B cell (primary cell): ENCODE measurements around the gene MPDZ. TPM values are rescaled to one million over a fixed set of nuclear protein-coding genes. Genes with fewer than 3 reads are reported as not detected.

ENCODE experiments used
- ATAC-seq: fragments of 200-7000 bp; cut with Tn5 transposase; one replicate; pipeline ENCODE4 v1.10.0; 2021; ENCODE audit warnings: low read depth, mild to moderate bottlenecking, moderate number of reproducible peaks, moderate library complexity
- CTCF ChIA-PET: fragments of 350-600 bp; sonication (Branson Sonifier 250); formaldehyde crosslinking; loops from one replicate; lab custom pipeline; 2021; ENCODE audit warnings: antibody characterized with exemption, inconsistent platforms; lab: Charles Lee
- POLR2A ChIA-PET: fragments of 350-600 bp; sonication (Branson Sonifier 250); formaldehyde crosslinking; loops from one replicate; lab custom pipeline; 2021; ENCODE audit warnings: antibody characterized with exemption; lab: Charles Lee
- DNase-seq: peaks from one replicate; pipeline ENCODE4 v3.0.0; 2013
- H2AFZ ChIP-seq: 2 replicates; pipeline ENCODE4 v1.6.1; 2012; ENCODE audit warnings: mild to moderate bottlenecking, low read depth, low read length; ENCODE audit not compliant: insufficient read depth, poor library complexity, severe bottlenecking
- H3K27ac ChIP-seq, 2 donors: 1 replicate in 1 of 2; 2 replicates in 1 of 2; pipeline ENCODE4 v1.5.1; 2012 to 2013; ENCODE audit warnings: low read length in 2 of 2, mild to moderate bottlenecking in 2 of 2, moderate library complexity in 1 of 2
- H3K27me3 ChIP-seq, 4 experiments: fragments of 200-600 bp in 1 of 4; sonication (generic) in 1 of 4; replicated peaks in 1 of 4; 1 replicate in 2 of 4; 2 replicates in 2 of 4; pipeline versions ENCODE4 v1.6.1 to v1.7.0; 2013 to 2016; ENCODE audit warnings: low read length in 3 of 4, mild to moderate bottlenecking in 2 of 4, mixed read lengths in 1 of 4, moderate library complexity in 1 of 4; ENCODE audit not compliant: insufficient read depth in 4 of 4, control insufficient read depth in 3 of 4; ENCODE audit errors: control extremely low read depth in 1 of 4
- H3K36me3 ChIP-seq, 2 experiments: replicated peaks in 1 of 2; 1 replicate in 1 of 2; 2 replicates in 1 of 2; pipeline versions ENCODE4 v1.6.1 to v1.7.1; 2013; ENCODE audit warnings: low read length in 1 of 2; ENCODE audit not compliant: insufficient read depth in 2 of 2, control insufficient read depth in 1 of 2; ENCODE audit errors: control extremely low read depth in 1 of 2, extremely low read depth in 1 of 2
- H3K4me1 ChIP-seq, 2 donors: fragments of 200-600 bp in 1 of 2; sonication (generic) in 1 of 2; 1 replicate in 1 of 2; 2 replicates in 1 of 2; pipeline versions ENCODE4 v1.5.1 to v1.6.1; 2013 to 2017; ENCODE audit warnings: low read length in 2 of 2; ENCODE audit not compliant: control insufficient read depth in 2 of 2, insufficient read depth in 2 of 2
- H3K4me2 ChIP-seq: replicated peaks from 2 replicates; pipeline ENCODE3; 2012; ENCODE audit warnings: mild to moderate bottlenecking, low read depth, low read length; ENCODE audit not compliant: poor library complexity, severe bottlenecking
- H3K4me3 ChIP-seq, 5 experiments: fragments of 200-600 bp in 1 of 5; sonication (generic) in 1 of 5; 1 replicate in 3 of 5; 2 replicates in 2 of 5; pipeline versions ENCODE4 v1.5.1 to v1.7.0; 2011 to 2016; ENCODE audit warnings: low read length in 4 of 5, mild to moderate bottlenecking in 4 of 5, low read depth in 2 of 5, control low read depth in 1 of 5, moderate library complexity in 1 of 5; ENCODE audit not compliant: insufficient read depth in 1 of 5; ENCODE audit errors: control extremely low read depth in 1 of 5, extremely low read depth in 1 of 5
- H3K79me2 ChIP-seq: fragments of 200-600 bp; sonication (generic); one replicate; pipeline ENCODE4 v1.6.0; 2016; ENCODE audit warnings: low read length; ENCODE audit not compliant: control insufficient read depth, insufficient read depth
- H3K9ac ChIP-seq: fragments of 200-600 bp; sonication (generic); 2 replicates; pipeline ENCODE4 v1.6.1; 2017; ENCODE audit warnings: mild to moderate bottlenecking, low read length, moderate library complexity
- H3K9me3 ChIP-seq, 3 donors: one replicate each; pipeline versions ENCODE4 v1.6.1 to v1.7.1; 2013; ENCODE audit warnings: low read length in 2 of 3; ENCODE audit not compliant: control insufficient read depth in 2 of 3, insufficient read depth in 1 of 3; ENCODE audit errors: control extremely low read depth in 1 of 3
- H4K20me1 ChIP-seq: 2 replicates; pipeline ENCODE4 v1.6.0; 2012; ENCODE audit warnings: mild to moderate bottlenecking, low read length; ENCODE audit not compliant: insufficient read depth, control insufficient read depth, poor library complexity, severe bottlenecking
- H3K27ac Mint-ChIP-seq: one replicate; pipeline ENCODE4 v1.8.0; 2021; ENCODE audit warnings: mixed read lengths
- H3K27me3 Mint-ChIP-seq: one replicate; pipeline ENCODE4 v1.8.0; 2021; ENCODE audit warnings: mixed read lengths
- H3K4me1 Mint-ChIP-seq: one replicate; pipeline ENCODE4 v1.8.0; 2021; ENCODE audit warnings: mixed read lengths
- H3K4me3 Mint-ChIP-seq: one replicate; pipeline ENCODE4 v1.8.0; 2021; ENCODE audit warnings: mixed read lengths
- H3K9me3 Mint-ChIP-seq: one replicate; pipeline ENCODE4 v1.8.0; 2022; ENCODE audit warnings: mixed read lengths; ENCODE audit not compliant: insufficient read depth
- CTCF ChIP-seq: fragments of 200-600 bp; IDR thresholded peaks from one replicate; pipeline ENCODE4 v1.8.0; 2022; ENCODE audit warnings: antibody characterized with exemption, mild to moderate bottlenecking
- EZH2 ChIP-seq: IDR thresholded peaks from 2 replicates; pipeline ENCODE4 v1.6.1; 2012; ENCODE audit warnings: borderline replicate concordance, low read depth, mild to moderate bottlenecking, moderate library complexity, low read length; ENCODE audit not compliant: insufficient read depth, poor library complexity, severe bottlenecking
- WGBS: methylation state at CpG from one replicate; pipeline ENCODE4 v1.1.5; 2013; ENCODE audit warnings: missing lambda C conversion rate; ENCODE audit not compliant: insufficient coverage; 5-methylcytosine and 5-hydroxymethylcytosine counted together
- intact Hi-C: fragments of 100-400 bp; cut with micrococcal nuclease; formaldehyde crosslinking; loops from one replicate; pipeline ENCODE4 v1.10.0; 2022
- polyA plus RNA-seq: library from polyadenylated mRNA; depleted of rRNA; stranded (reverse); fragments of >200 nt; gene quantifications from 2 replicates; pipeline ENCODE4 v1.2.3, GENCODE V29; 2012
- total RNA-seq, 2 donors: library from RNA; stranded (reverse); fragments of 120-200 nt in 1 of 2; gene quantifications; 1 replicate in 1 of 2; 2 replicates in 1 of 2; pipeline versions ENCODE4 v1.2.3 to v1.2.4, GENCODE V29; 2013 to 2022

MPDZ gene
- total and polyA plus RNA-seq, 2 donors (not counting 1 experiment from before 2014, with no cell fraction given) = not detected

GRCh38 chr9:13163287-13163686 lies 116.2 kb downstream of the MPDZ start:
- Histone ChIP-seq H3K27ac (no peak overlapping the region), H3K4me3 (no peak overlapping the region), H3K9me3 (no peaks in the 10 kb centered on the region), H3K9ac (no peak overlapping the region), H4K20me1 (no peaks in the 10 kb centered on the region), H3K4me1 (no peaks in the 10 kb centered on the region), H3K4me2 (no peak overlapping the region), H3K27me3 (no peaks in the 10 kb centered on the region), H2AFZ (no peak overlapping the region), H3K36me3 (no peaks in the 10 kb centered on the region), H3K79me2 (no peaks in the 10 kb centered on the region)
- Mint-ChIP-seq H3K4me3 (no peak overlapping the region), H3K4me1 (no peaks in the 10 kb centered on the region), H3K27ac (no peak overlapping the region), H3K27me3 (no peaks in the 10 kb centered on the region), H3K9me3 (no peaks in the 10 kb centered on the region)
- intact Hi-C loops = no loop called here
- CTCF ChIA-PET = no interaction called here
- POLR2A ChIA-PET = no interaction called here
- WGBS = no CpG with 5 or more reads among the region's 2 CpGs
- ATAC-seq (no peak), DNase-seq (no peak)
- TF ChIP-seq CTCF = no peak
- no peak for TF ChIP-seq EZH2

- H3K36me3 ChIP-seq = no peaks in the 10 kb centered on the region
- H3K27me3 ChIP-seq = no peaks in the 10 kb centered on the region
- no peaks in the 10 kb centered on the region for H3K4me1 ChIP-seq
- no peak for DNase-seq
- no CpG with 5 or more reads among the region's 1 CpG for WGBS
- no peaks in the 10 kb centered on the region for H4K20me1 ChIP-seq
- ChIA-PET CTCF (no interaction called here), POLR2A (no interaction called here)
- no peak overlapping the region for H2AFZ ChIP-seq
- intact Hi-C loops = no loop called here
- Mint-ChIP-seq H3K4me3 (no peak overlapping the region), H3K27ac (no peak overlapping the region), H3K27me3 (no peaks in the 10 kb centered on the region), H3K4me1 (no peaks in the 10 kb centered on the region), H3K9me3 (no peaks in the 10 kb centered on the region)
- H3K9ac ChIP-seq = no peak overlapping the region
- no peaks in the 10 kb centered on the region for H3K9me3 ChIP-seq
- TF ChIP-seq EZH2 (no peak), CTCF (no peak)
- H3K4me3 ChIP-seq = no peak overlapping the region
- no peak overlapping the region for H3K27ac ChIP-seq
- H3K4me2 ChIP-seq = no peak overlapping the region
- no peak for ATAC-seq
- no peaks in the 10 kb centered on the region for H3K79me2 ChIP-seq
Measured at GRCh38 chr9:13160051-13160450, 119.4 kb downstream of the MPDZ start.
